Measurements from ENCODE around the gene LAX1. TPM values are rescaled to one million over a fixed set of nuclear protein-coding genes. Genes with fewer than 3 reads are reported as not detected.

LAX1 gene, protein sequence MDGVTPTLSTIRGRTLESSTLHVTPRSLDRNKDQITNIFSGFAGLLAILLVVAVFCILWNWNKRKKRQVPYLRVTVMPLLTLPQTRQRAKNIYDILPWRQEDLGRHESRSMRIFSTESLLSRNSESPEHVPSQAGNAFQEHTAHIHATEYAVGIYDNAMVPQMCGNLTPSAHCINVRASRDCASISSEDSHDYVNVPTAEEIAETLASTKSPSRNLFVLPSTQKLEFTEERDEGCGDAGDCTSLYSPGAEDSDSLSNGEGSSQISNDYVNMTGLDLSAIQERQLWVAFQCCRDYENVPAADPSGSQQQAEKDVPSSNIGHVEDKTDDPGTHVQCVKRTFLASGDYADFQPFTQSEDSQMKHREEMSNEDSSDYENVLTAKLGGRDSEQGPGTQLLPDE
- total RNA-seq (2021; ENCODE audit: unreplicated experiment) = not detected
- not detected for polyA plus RNA-seq (2012; ENCODE audit: insufficient read length)
- Bru-seq, nascent RNA = percentile 14 among the genes with signal in this experiment
- not detected for BruChase-seq, experiment 1, labeled RNA remaining after a 2-hour chase
- BruChase-seq, experiment 2, labeled RNA remaining after a 6-hour chase = not detected
- long read RNA-seq = 0 reads

DNA sequence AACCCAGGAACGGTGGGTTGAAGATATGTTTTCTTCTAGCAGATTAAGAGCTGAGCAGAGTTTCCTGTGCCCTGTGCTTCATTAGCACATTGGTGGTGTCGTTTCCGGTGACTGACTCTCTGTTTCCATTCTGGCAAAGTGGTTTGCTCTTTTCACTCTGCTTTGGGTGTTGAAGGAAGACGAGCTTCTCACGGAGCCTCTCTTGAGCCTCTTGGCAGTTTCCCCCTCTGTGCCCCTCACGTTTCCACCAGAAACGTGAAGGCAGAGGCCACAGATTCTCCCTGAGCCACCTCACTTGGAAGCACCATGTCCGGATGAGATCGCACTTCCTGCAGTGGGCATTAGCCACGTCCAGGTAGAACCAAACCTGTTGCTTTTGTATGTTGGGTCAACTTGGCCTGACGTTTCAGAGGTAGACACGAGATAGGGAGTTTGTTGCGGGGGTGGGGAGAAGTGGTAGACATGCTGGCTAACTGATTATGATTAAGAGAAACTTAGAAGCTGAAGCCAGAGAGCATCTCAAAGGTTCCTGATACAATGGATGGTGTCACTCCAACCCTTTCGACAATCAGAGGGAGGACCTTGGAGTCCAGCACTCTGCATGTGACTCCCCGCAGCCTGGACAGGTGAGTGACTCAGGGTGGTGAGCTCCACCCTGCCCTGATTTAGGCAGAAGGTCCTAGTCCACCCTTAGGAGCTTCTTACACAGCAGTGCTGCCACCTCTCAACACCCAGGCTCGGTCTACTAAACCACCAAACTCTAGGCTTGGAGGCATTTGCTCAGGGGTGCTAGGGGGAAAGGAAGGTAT, at the start of gene LAX1:
Gene LAX1, plus strand, starts transcription at position 155 of the 809 bp plus-strand sequence. Its CDS starts 383 bp downstream, at position 538.
- CTCF ChIA-PET = no interaction called here

DNA sequence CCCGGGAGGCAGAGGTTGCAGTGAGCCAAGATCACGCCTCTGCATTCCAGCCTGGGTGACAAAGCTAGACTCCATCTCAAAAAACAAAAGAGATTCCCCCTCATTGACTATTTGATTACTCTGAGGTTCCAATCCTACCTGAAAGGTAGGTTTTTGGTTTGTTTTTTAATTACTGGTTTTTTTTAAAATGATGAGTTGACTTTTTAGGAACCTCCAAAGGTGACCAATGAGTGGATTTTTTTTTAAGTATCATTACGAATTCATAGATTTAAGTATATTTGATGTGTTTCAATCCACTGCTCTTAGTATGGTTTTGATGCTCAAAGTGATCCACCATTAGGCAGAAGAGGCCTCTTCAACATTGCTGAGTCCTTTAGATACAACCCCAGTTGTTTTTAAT, 47.9 kb upstream of the LAX1 start:
- no TSS peak for BruUV-seq (replicated peaks)
- intact Hi-C loops (cut with micrococcal nuclease; ENCODE audit: unreplicated experiment) = no loop called here
- Histone ChIP-seq H3K27me3 (ENCODE audit: control insufficient read depth, insufficient read depth, low read length) (no peaks in the 10 kb centered on the region), H3K4me3 (ENCODE audit: low read depth in 2 of 2, low read length in 2 of 2) (no peak overlapping the region), H3K27ac (ENCODE audit: low read length) (no peak overlapping the region), H3K4me1 (ENCODE audit: control insufficient read depth, insufficient read depth, low read length) (no peaks in the 10 kb centered on the region), H3K36me3 (ENCODE audit: control insufficient read depth, insufficient read depth, low read length) (no peaks in the 10 kb centered on the region), H3K9me3 (ENCODE audit: control insufficient read depth, insufficient read depth, low read depth, low read length) (no peaks in the 10 kb centered on the region)
- DNase-seq (ENCODE audit: low read depth, low spot score) (no peak), ATAC-seq (no peak)
- TF ChIP-seq, protein P1, sequence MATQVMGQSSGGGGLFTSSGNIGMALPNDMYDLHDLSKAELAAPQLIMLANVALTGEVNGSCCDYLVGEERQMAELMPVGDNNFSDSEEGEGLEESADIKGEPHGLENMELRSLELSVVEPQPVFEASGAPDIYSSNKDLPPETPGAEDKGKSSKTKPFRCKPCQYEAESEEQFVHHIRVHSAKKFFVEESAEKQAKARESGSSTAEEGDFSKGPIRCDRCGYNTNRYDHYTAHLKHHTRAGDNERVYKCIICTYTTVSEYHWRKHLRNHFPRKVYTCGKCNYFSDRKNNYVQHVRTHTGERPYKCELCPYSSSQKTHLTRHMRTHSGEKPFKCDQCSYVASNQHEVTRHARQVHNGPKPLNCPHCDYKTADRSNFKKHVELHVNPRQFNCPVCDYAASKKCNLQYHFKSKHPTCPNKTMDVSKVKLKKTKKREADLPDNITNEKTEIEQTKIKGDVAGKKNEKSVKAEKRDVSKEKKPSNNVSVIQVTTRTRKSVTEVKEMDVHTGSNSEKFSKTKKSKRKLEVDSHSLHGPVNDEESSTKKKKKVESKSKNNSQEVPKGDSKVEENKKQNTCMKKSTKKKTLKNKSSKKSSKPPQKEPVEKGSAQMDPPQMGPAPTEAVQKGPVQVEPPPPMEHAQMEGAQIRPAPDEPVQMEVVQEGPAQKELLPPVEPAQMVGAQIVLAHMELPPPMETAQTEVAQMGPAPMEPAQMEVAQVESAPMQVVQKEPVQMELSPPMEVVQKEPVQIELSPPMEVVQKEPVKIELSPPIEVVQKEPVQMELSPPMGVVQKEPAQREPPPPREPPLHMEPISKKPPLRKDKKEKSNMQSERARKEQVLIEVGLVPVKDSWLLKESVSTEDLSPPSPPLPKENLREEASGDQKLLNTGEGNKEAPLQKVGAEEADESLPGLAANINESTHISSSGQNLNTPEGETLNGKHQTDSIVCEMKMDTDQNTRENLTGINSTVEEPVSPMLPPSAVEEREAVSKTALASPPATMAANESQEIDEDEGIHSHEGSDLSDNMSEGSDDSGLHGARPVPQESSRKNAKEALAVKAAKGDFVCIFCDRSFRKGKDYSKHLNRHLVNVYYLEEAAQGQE (IDR thresholded peaks at IDR 0.05; ENCODE audit: insufficient read depth in 1 of 2, low read depth in 2 of 2, low read length in 1 of 2) = no peak
- TF ChIP-seq, protein P2, sequence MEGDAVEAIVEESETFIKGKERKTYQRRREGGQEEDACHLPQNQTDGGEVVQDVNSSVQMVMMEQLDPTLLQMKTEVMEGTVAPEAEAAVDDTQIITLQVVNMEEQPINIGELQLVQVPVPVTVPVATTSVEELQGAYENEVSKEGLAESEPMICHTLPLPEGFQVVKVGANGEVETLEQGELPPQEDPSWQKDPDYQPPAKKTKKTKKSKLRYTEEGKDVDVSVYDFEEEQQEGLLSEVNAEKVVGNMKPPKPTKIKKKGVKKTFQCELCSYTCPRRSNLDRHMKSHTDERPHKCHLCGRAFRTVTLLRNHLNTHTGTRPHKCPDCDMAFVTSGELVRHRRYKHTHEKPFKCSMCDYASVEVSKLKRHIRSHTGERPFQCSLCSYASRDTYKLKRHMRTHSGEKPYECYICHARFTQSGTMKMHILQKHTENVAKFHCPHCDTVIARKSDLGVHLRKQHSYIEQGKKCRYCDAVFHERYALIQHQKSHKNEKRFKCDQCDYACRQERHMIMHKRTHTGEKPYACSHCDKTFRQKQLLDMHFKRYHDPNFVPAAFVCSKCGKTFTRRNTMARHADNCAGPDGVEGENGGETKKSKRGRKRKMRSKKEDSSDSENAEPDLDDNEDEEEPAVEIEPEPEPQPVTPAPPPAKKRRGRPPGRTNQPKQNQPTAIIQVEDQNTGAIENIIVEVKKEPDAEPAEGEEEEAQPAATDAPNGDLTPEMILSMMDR (IDR thresholded peaks at IDR 0.05) = no peak
- TF ChIP-seq POLR2AphosphoS5 (IDR thresholded peaks at IDR 0.05; ENCODE audit: low read depth, low read length) (no peak), TCF7L2 (IDR thresholded peaks at IDR 0.05; ENCODE audit: low read depth, low read length) (no peak), SIN3A (IDR thresholded peaks at IDR 0.05; ENCODE audit: borderline replicate concordance, insufficient read depth, low read depth, low read length) (no peak)
- in situ Hi-C loops (cut with HindIII; ENCODE audit: low pct_unique_long_range_greater_than_20kb, low sequenced_read_pairs) = no loop called here
- ChIA-PET POLR2A (interaction anchor here (0.6 kb wide), 1 partner anchor 863 kb away, joined by 3 read pairs; no protein-coding TSS in a partner anchor), CTCF (no interaction called here)

More for the DNA sequence above, at the start of gene LAX1:
- no peaks in the 10 kb centered on the region for H3K9me3 ChIP-seq (ENCODE audit: control insufficient read depth, insufficient read depth, low read depth, low read length)
- no peaks in the 10 kb centered on the region for H3K27me3 ChIP-seq (ENCODE audit: control insufficient read depth, insufficient read depth, low read length)
- DNase-seq (ENCODE audit: low read depth, low spot score) (no peak), ATAC-seq (no peak)
- H3K4me1 ChIP-seq (ENCODE audit: control insufficient read depth, insufficient read depth, low read length) = no peaks in the 10 kb centered on the region
- BruUV-seq (replicated peaks) = no TSS peak
- TF ChIP-seq, protein P1 (IDR thresholded peaks at IDR 0.05; ENCODE audit: insufficient read depth in 1 of 2, low read depth in 2 of 2, low read length in 1 of 2) = no peak
- TF ChIP-seq TCF7L2 (IDR thresholded peaks at IDR 0.05; ENCODE audit: low read depth, low read length) = no peak
- TF ChIP-seq, protein P2 (IDR thresholded peaks at IDR 0.05) = no peak
- TF ChIP-seq SIN3A (IDR thresholded peaks at IDR 0.05; ENCODE audit: borderline replicate concordance, insufficient read depth, low read depth, low read length) = no peak
- no peak for TF ChIP-seq POLR2AphosphoS5 (IDR thresholded peaks at IDR 0.05; ENCODE audit: low read depth, low read length)
- no peak within 1 kb of the TSS for H3K4me3 ChIP-seq (ENCODE audit: low read depth in 2 of 2, low read length in 2 of 2)
- intact Hi-C loops (cut with micrococcal nuclease; ENCODE audit: unreplicated experiment) = no loop called here
- in situ Hi-C loops (cut with HindIII; ENCODE audit: low pct_unique_long_range_greater_than_20kb, low sequenced_read_pairs) = no loop called here
- H3K36me3 ChIP-seq (ENCODE audit: control insufficient read depth, insufficient read depth, low read length) = no peaks in the 10 kb centered on the region
- H3K27ac ChIP-seq (ENCODE audit: low read length) = no peak within 1 kb of the TSS
- POLR2A ChIA-PET = interaction anchor here (0.6 kb wide), 1 partner anchor 164 kb away, joined by 6 read pairs; no protein-coding TSS in a partner anchor

Data from Panc1 (cell line).